ENCODE results near the gene NEDD4. TPM values are rescaled to one million over a fixed set of nuclear protein-coding genes. Genes with fewer than 3 reads are reported as not detected.
A peak's percentile ranks its signal among the peaks of the same experiment; 100 is the strongest.
"Not testable (repeated sequence)": the region's sequence is repeated elsewhere in the genome, so short reads cannot be mapped to it uniquely, and the experiment has no call there.

NEDD4 gene
- total RNA-seq, 2 donors from 2014 or later: 14.8 to 15.0 TPM

- DNase-seq (ENCODE audit: low spot score in 2 of 2) (peak in 1 of 2 donors; percentile 72), ATAC-seq (peak; percentile 44 to 54)
- no peak overlapping the region for H3K27ac Mint-ChIP-seq
- peaks cover 16 to 17% of the 10 kb centered on the region in 2 donors for H3K36me3 Mint-ChIP-seq
- no peaks in the 10 kb centered on the region for H3K9me3 Mint-ChIP-seq
These were observed 147.2 kb downstream of the NEDD4 start for GRCh38 chr15:55846116-55846707.

- ATAC-seq; H3K9me3 Mint-ChIP-seq; DNase-seq (ENCODE audit: low spot score in 2 of 2); H3K27ac Mint-ChIP-seq: not testable (repeated sequence)
- peaks cover 20% of the 10 kb centered on the region in 2 donors for H3K36me3 Mint-ChIP-seq
These were observed 150.5 kb downstream of the NEDD4 start for GRCh38 chr15:55842897-55843296.

GRCh38 chr15:55835866-55836265, 157.5 kb downstream of the NEDD4 start:
- H3K27ac Mint-ChIP-seq: no peak overlapping the region
- H3K36me3 Mint-ChIP-seq: no peaks in the 10 kb centered on the region
- H3K9me3 Mint-ChIP-seq: no peaks in the 10 kb centered on the region
- ATAC-seq (no peak), DNase-seq (ENCODE audit: low spot score in 2 of 2) (no peak)

- H3K9me3 Mint-ChIP-seq: no peaks in the 10 kb centered on the region
- no peak for DNase-seq (ENCODE audit: low spot score in 2 of 2)
These were observed 159.1 kb downstream of the NEDD4 start for GRCh38 chr15:55834331-55834730.

GRCh38 chr15:55829826-55830225, 163.6 kb downstream of the NEDD4 start:
- DNase-seq (ENCODE audit: low spot score in 2 of 2) (peak in 1 of 2 donors; percentile 6), ATAC-seq (peak; percentile 81 to 90)
- no peaks in the 10 kb centered on the region for H3K36me3 Mint-ChIP-seq
- no peaks in the 10 kb centered on the region for H3K9me3 Mint-ChIP-seq
- peak overlapping the region in 1 of 2 donors; percentile 45 for H3K27ac Mint-ChIP-seq

More at GRCh38 chr15:55834331-55834730, 159.1 kb downstream of the NEDD4 start:
- Mint-ChIP-seq H3K36me3 (no peaks in the 10 kb centered on the region), H3K27ac (no peak overlapping the region)
- ATAC-seq: no peak

GRCh38 chr15:55827955-55828354, 165.5 kb downstream of the NEDD4 start:
- no peaks in the 10 kb centered on the region for H3K9me3 Mint-ChIP-seq
- H3K36me3 Mint-ChIP-seq: no peaks in the 10 kb centered on the region
- DNase-seq (ENCODE audit: low spot score in 2 of 2): no peak
- no peak for ATAC-seq
- H3K27ac Mint-ChIP-seq: no peak overlapping the region

- H3K36me3 Mint-ChIP-seq: no peaks in the 10 kb centered on the region
- ATAC-seq: peak in 1 of 2 donors; percentile 48
- no peaks in the 10 kb centered on the region for H3K9me3 Mint-ChIP-seq
- no peak for DNase-seq (ENCODE audit: low spot score in 2 of 2)
- no peak overlapping the region for H3K27ac Mint-ChIP-seq
These were observed 166.2 kb downstream of the NEDD4 start for GRCh38 chr15:55827204-55827603.

GRCh38 chr15:55824857-55825613, 168.4 kb downstream of the NEDD4 start:
- Mint-ChIP-seq H3K36me3 (no peaks in the 10 kb centered on the region), H3K9me3 (no peaks in the 10 kb centered on the region), H3K27ac (no peak overlapping the region)
- DNase-seq (ENCODE audit: low spot score in 2 of 2) (no peak), ATAC-seq (no peak)

- Mint-ChIP-seq H3K27ac (no peak overlapping the region), H3K9me3 (no peaks in the 10 kb centered on the region), H3K36me3 (no peaks in the 10 kb centered on the region)
- DNase-seq (ENCODE audit: low spot score in 2 of 2) (no peak), ATAC-seq (no peak)
These were observed 169.6 kb downstream of the NEDD4 start for GRCh38 chr15:55823699-55824340.

- Mint-ChIP-seq H3K36me3 (no peaks in the 10 kb centered on the region), H3K9me3 (no peaks in the 10 kb centered on the region), H3K27ac (no peak overlapping the region)
- DNase-seq (ENCODE audit: low spot score in 2 of 2) (no peak), ATAC-seq (no peak)
These were observed 170.2 kb downstream of the NEDD4 start for GRCh38 chr15:55823191-55823670.

- DNase-seq (ENCODE audit: low spot score in 2 of 2); H3K27ac Mint-ChIP-seq; H3K36me3 Mint-ChIP-seq; H3K9me3 Mint-ChIP-seq; ATAC-seq: not testable (repeated sequence)
These were observed 171.7 kb downstream of the NEDD4 start for GRCh38 chr15:55821740-55822139.

GRCh38 chr15:55820043-55820442, 173.4 kb downstream of the NEDD4 start:
- no peak overlapping the region for H3K27ac Mint-ChIP-seq
- no peak for ATAC-seq
- H3K9me3 Mint-ChIP-seq: no peaks in the 10 kb centered on the region
- no peak for DNase-seq (ENCODE audit: low spot score in 2 of 2)
- no peaks in the 10 kb centered on the region for H3K36me3 Mint-ChIP-seq

GRCh38 chr15:55819397-55820034, 173.9 kb downstream of the NEDD4 start:
- DNase-seq (ENCODE audit: low spot score in 2 of 2): no peak
- Mint-ChIP-seq H3K9me3 (no peaks in the 10 kb centered on the region), H3K36me3 (no peaks in the 10 kb centered on the region), H3K27ac (peak overlapping the region in 1 of 2 donors; percentile 74)
- ATAC-seq: no peak

- no peaks in the 10 kb centered on the region for H3K36me3 Mint-ChIP-seq
- no peaks in the 10 kb centered on the region for H3K9me3 Mint-ChIP-seq
- H3K27ac Mint-ChIP-seq: no peak overlapping the region
- no peak for ATAC-seq
- no peak for DNase-seq (ENCODE audit: low spot score in 2 of 2)
These were observed 177.4 kb downstream of the NEDD4 start for GRCh38 chr15:55816017-55816416.

GRCh38 chr15:55802600-55803376, 190.6 kb downstream of the NEDD4 start:
- no peak for DNase-seq (ENCODE audit: low spot score in 2 of 2)
- Mint-ChIP-seq H3K9me3 (no peaks in the 10 kb centered on the region), H3K27ac (no peak overlapping the region), H3K36me3 (no peaks in the 10 kb centered on the region)
- ATAC-seq: no peak

GRCh38 chr15:55800216-55800615, 193.2 kb downstream of the NEDD4 start:
- no peaks in the 10 kb centered on the region for H3K36me3 Mint-ChIP-seq
- H3K27ac Mint-ChIP-seq: no peak overlapping the region
- H3K9me3 Mint-ChIP-seq: no peaks in the 10 kb centered on the region
- DNase-seq (ENCODE audit: low spot score in 2 of 2) (no peak), ATAC-seq (no peak)

Measured in activated naive CD4-positive, alpha-beta T cell treated with anti-CD3 and anti-CD28 coated beads, Interleukin-2, amount 50 U/mL, for 72 hours (primary cell).